Astrocyte (in vitro differentiated cells and primary cell): Measurements from ENCODE around the gene KSR2. TPM values are rescaled to one million over a fixed set of nuclear protein-coding genes. Genes with fewer than 3 reads are reported as not detected.

Experiments used
- DNase-seq: peaks from one replicate; pipeline ENCODE4 v3.0.0-alpha.2; 2010; ENCODE audit warnings: low read depth
- FAIRE-seq: peaks from 2 replicates; lab custom pipeline; 2011; peaks lifted over from hg19 to GRCh38; lab: Jason Lieb, UNC
- H2AFZ ChIP-seq: 2 replicates; pipeline ENCODE4 v1.6.0; 2012; ENCODE audit warnings: low read depth, low read length, inconsistent platforms
- H3K27ac ChIP-seq: 2 replicates; pipeline ENCODE4 v1.5.1; 2011; ENCODE audit warnings: low read depth, low read length, inconsistent platforms
- H3K27me3 ChIP-seq: 2 replicates; pipeline ENCODE4 v1.6.0; 2011; ENCODE audit warnings: low read length, inconsistent platforms; ENCODE audit not compliant: insufficient read depth
- H3K36me3 ChIP-seq: 2 replicates; pipeline ENCODE4 v1.5.1; 2011; ENCODE audit warnings: low read length, inconsistent platforms; ENCODE audit not compliant: insufficient read depth
- H3K4me1 ChIP-seq: 2 replicates; pipeline ENCODE4 v1.5.1; 2011; ENCODE audit warnings: low read length, inconsistent platforms; ENCODE audit not compliant: insufficient read depth
- H3K4me2 ChIP-seq: 2 replicates; pipeline ENCODE4 v1.6.0; 2012; ENCODE audit warnings: low read length, inconsistent platforms
- H3K4me3 ChIP-seq: 2 replicates; pipeline ENCODE4 v1.5.1; 2011; ENCODE audit warnings: low read depth, mild to moderate bottlenecking, low read length, inconsistent platforms; ENCODE audit not compliant: insufficient read depth
- H3K79me2 ChIP-seq: 2 replicates; pipeline ENCODE4 v1.6.0; 2012; ENCODE audit warnings: mild to moderate bottlenecking, low read length, inconsistent platforms; ENCODE audit not compliant: insufficient read depth
- H3K9ac ChIP-seq: 2 replicates; pipeline ENCODE4 v1.6.0; 2012; ENCODE audit warnings: mild to moderate bottlenecking, low read length, inconsistent platforms
- H3K9me3 ChIP-seq: 2 replicates; pipeline ENCODE4 v1.5.1; 2012; ENCODE audit warnings: low read depth, mild to moderate bottlenecking, low read length, inconsistent platforms; ENCODE audit not compliant: insufficient read depth
- H4K20me1 ChIP-seq: 2 replicates; pipeline ENCODE4 v1.6.0; 2012; ENCODE audit warnings: low read length, inconsistent platforms; ENCODE audit not compliant: insufficient read depth
- H3K27ac Mint-ChIP-seq: one replicate; pipeline ENCODE4 v1.8.0; 2021; ENCODE audit warnings: mild to moderate bottlenecking, mixed read lengths; ENCODE audit not compliant: unreplicated experiment
- H3K27me3 Mint-ChIP-seq: one replicate; pipeline ENCODE4 v1.8.0; 2021; ENCODE audit warnings: low read depth, mixed read lengths; ENCODE audit not compliant: unreplicated experiment
- H3K36me3 Mint-ChIP-seq: one replicate; pipeline ENCODE4 v1.8.0; 2021; ENCODE audit warnings: low read depth, mixed read lengths; ENCODE audit not compliant: unreplicated experiment
- H3K4me1 Mint-ChIP-seq: one replicate; pipeline ENCODE4 v1.8.0; 2021; ENCODE audit warnings: low read depth, mixed read lengths; ENCODE audit not compliant: unreplicated experiment
- H3K4me3 Mint-ChIP-seq: one replicate; pipeline ENCODE4 v1.8.0; 2021; ENCODE audit warnings: mild to moderate bottlenecking, moderate library complexity, mixed read lengths; ENCODE audit not compliant: unreplicated experiment
- H3K9me3 Mint-ChIP-seq: one replicate; pipeline ENCODE4 v1.8.0; 2021; ENCODE audit warnings: mild to moderate bottlenecking, mixed read lengths; ENCODE audit not compliant: unreplicated experiment
- CTCF ChIP-seq: IDR thresholded peaks from 2 replicates; pipeline ENCODE4 v1.5.1; 2011; ENCODE audit warnings: low read depth, mild to moderate bottlenecking, inconsistent platforms, low read length, moderate library complexity; ENCODE audit not compliant: insufficient read depth
- EZH2 ChIP-seq: IDR thresholded peaks from 2 replicates; pipeline ENCODE4 v1.6.1; 2012; ENCODE audit warnings: mild to moderate bottlenecking, low read length, inconsistent platforms; ENCODE audit not compliant: insufficient read depth
- total RNA-seq: library from RNA; stranded (reverse); gene quantifications from 2 replicates; pipeline ENCODE4 v1.2.1, GENCODE V29; 2021

KSR2 gene
- total RNA-seq, 1 donor from 2014 or later = 0.98 TPM

- no peaks in the 10 kb centered on the region for H3K36me3 ChIP-seq
- no peak for TF ChIP-seq CTCF
- TF ChIP-seq EZH2 = no peak
- H3K27ac ChIP-seq = no peak overlapping the region
- no peak overlapping the region for H3K4me3 Mint-ChIP-seq
- peaks cover 11% of the 10 kb centered on the region for H3K9me3 Mint-ChIP-seq
- H3K4me1 ChIP-seq = no peaks in the 10 kb centered on the region
- no peak for FAIRE-seq
- H3K4me3 ChIP-seq = no peak overlapping the region
- H2AFZ ChIP-seq = no peak overlapping the region
- H3K4me1 Mint-ChIP-seq = no peaks in the 10 kb centered on the region
- no peak for DNase-seq
- no peaks in the 10 kb centered on the region for H3K36me3 Mint-ChIP-seq
- H3K4me2 ChIP-seq = no peak overlapping the region
- H3K27ac Mint-ChIP-seq = no peak overlapping the region
- H4K20me1 ChIP-seq = no peaks in the 10 kb centered on the region
- H3K9me3 ChIP-seq = no peaks in the 10 kb centered on the region
- no peaks in the 10 kb centered on the region for H3K27me3 ChIP-seq
- no peaks in the 10 kb centered on the region for H3K79me2 ChIP-seq
- H3K9ac ChIP-seq = no peak overlapping the region
- peaks cover 23% of the 10 kb centered on the region for H3K27me3 Mint-ChIP-seq
These were observed 429.9 kb downstream of the KSR2 start for GRCh38 chr12:117538926-117539325.

GRCh38 chr12:117538032-117538690, 430.6 kb downstream of the KSR2 start:
- FAIRE-seq = no peak
- H3K9me3 ChIP-seq = no peaks in the 10 kb centered on the region

More at GRCh38 chr12:117538032-117538690, 430.6 kb downstream of the KSR2 start:
- TF ChIP-seq CTCF = no peak
- TF ChIP-seq EZH2 = no peak
- Histone ChIP-seq H3K36me3 (no peaks in the 10 kb centered on the region), H3K4me1 (no peaks in the 10 kb centered on the region), H3K4me2 (no peak overlapping the region), H2AFZ (no peak overlapping the region), H3K27ac (no peak overlapping the region), H3K79me2 (no peaks in the 10 kb centered on the region), H3K4me3 (no peak overlapping the region), H3K27me3 (no peaks in the 10 kb centered on the region), H3K9ac (no peak overlapping the region), H4K20me1 (no peaks in the 10 kb centered on the region)
- Mint-ChIP-seq H3K4me1 (no peaks in the 10 kb centered on the region), H3K9me3 (peaks cover 11% of the 10 kb centered on the region), H3K4me3 (no peak overlapping the region), H3K27ac (no peak overlapping the region), H3K36me3 (no peaks in the 10 kb centered on the region), H3K27me3 (peaks cover 23% of the 10 kb centered on the region)
- DNase-seq = no peak
